Endothelial cell of umbilical vein (primary cell): ENCODE measurements around the gene POLG. TPM values are rescaled to one million over a fixed set of nuclear protein-coding genes. Genes with fewer than 3 reads are reported as not detected.

ENCODE experiments used
- BruUV-seq: library from RNA; stranded (reverse); fragments of 400-500 nt; replicated peaks from 2 replicates; lab custom pipeline; 2021; lab: Mats Ljungman, UMichigan
- CTCF ChIA-PET: fragments of 300-600, 350-600 bp; sonication (Branson Sonifier 250); formaldehyde crosslinking; loops from one replicate; lab custom pipeline; 2021; ENCODE audit warnings: antibody characterized with exemption, inconsistent platforms; lab: Charles Lee
- POLR2A ChIA-PET: fragments of 300-600, 350-600 bp; sonication (Branson Sonifier 250); formaldehyde crosslinking; loops from one replicate; lab custom pipeline; 2021; ENCODE audit warnings: antibody characterized with exemption, inconsistent platforms; lab: Charles Lee
- DNase-seq: peaks from one replicate; pipeline ENCODE4 v3.0.0-alpha.2; 2011; ENCODE audit warnings: low read depth, low spot score
- FAIRE-seq: peaks from 2 replicates; lab custom pipeline; 2011; peaks lifted over from hg19 to GRCh38; lab: Jason Lieb, UNC
- H2AFZ ChIP-seq: 2 replicates; pipeline ENCODE4 v1.6.0; 2012; ENCODE audit warnings: low read depth, low read length, control low read depth, inconsistent platforms
- H3K27ac ChIP-seq: 2 replicates; pipeline ENCODE4 v1.5.1; 2011; ENCODE audit warnings: low read depth, mild to moderate bottlenecking, control low read depth, low read length, moderate library complexity; ENCODE audit not compliant: insufficient read depth
- H3K27me3 ChIP-seq, 2 experiments: 2 replicates each; pipeline versions ENCODE4 v1.6.0 to v1.6.1; 2011; ENCODE audit warnings: low read length in 2 of 2, mixed read lengths in 1 of 2; ENCODE audit not compliant: control insufficient read depth in 2 of 2, insufficient read depth in 2 of 2
- H3K36me3 ChIP-seq, 2 experiments: 2 replicates in 1 of 2; 3 replicates in 1 of 2; pipeline ENCODE4 v1.5.1; 2011; ENCODE audit warnings: low read length in 2 of 2, mild to moderate bottlenecking in 1 of 2, moderate library complexity in 1 of 2; ENCODE audit not compliant: control insufficient read depth in 2 of 2, insufficient read depth in 2 of 2; ENCODE audit errors: extremely low read depth in 1 of 2
- H3K4me1 ChIP-seq: 3 replicates; pipeline ENCODE4 v1.5.1; 2011; ENCODE audit warnings: mild to moderate bottlenecking, low read length; ENCODE audit not compliant: control insufficient read depth, insufficient read depth; ENCODE audit errors: extremely low read depth
- H3K4me2 ChIP-seq: 2 replicates; pipeline ENCODE4 v1.6.1; 2011; ENCODE audit warnings: low read length, control low read depth, mixed read lengths; ENCODE audit not compliant: insufficient read depth
- H3K4me3 ChIP-seq, 3 experiments: fragments of 200-600 bp in 1 of 3; sonication (generic), shearing (Covaris generic) in 1 of 3; replicated peaks in 1 of 3; 2 replicates each; pipeline ENCODE4 v1.5.1; 2011 to 2016; ENCODE audit warnings: control low read depth in 3 of 3, low read length in 3 of 3, mild to moderate bottlenecking in 2 of 3, inconsistent platforms in 1 of 3, low read depth in 1 of 3, moderate library complexity in 1 of 3; ENCODE audit not compliant: insufficient read depth in 1 of 3
- H3K79me2 ChIP-seq: 2 replicates; pipeline ENCODE4 v1.6.0; 2012; ENCODE audit warnings: low read length, inconsistent platforms; ENCODE audit not compliant: control insufficient read depth, insufficient read depth
- H3K9ac ChIP-seq: replicated peaks from 2 replicates; pipeline ENCODE3; 2011; ENCODE audit warnings: low read length, control low read depth; ENCODE audit not compliant: insufficient read depth; ENCODE audit errors: extremely low read depth
- H3K9me1 ChIP-seq: replicated peaks from 3 replicates; pipeline ENCODE4 v1.6.0; 2011; ENCODE audit warnings: mild to moderate bottlenecking, low read length; ENCODE audit not compliant: control insufficient read depth, insufficient read depth; ENCODE audit errors: extremely low read depth
- H3K9me3 ChIP-seq: replicated peaks from 2 replicates; pipeline ENCODE4 v1.5.1; 2012; ENCODE audit warnings: low read length, inconsistent platforms; ENCODE audit not compliant: control insufficient read depth, insufficient read depth
- H4K20me1 ChIP-seq: replicated peaks from 2 replicates; pipeline ENCODE3; 2011; ENCODE audit warnings: mild to moderate bottlenecking, low read length; ENCODE audit not compliant: control insufficient read depth, insufficient read depth; ENCODE audit errors: extremely low read depth
- CTCF ChIP-seq, 2 donors: IDR thresholded peaks; 1 replicate in 1 of 2; 2 replicates in 1 of 2; pipeline ENCODE4 v1.5.1; 2011; ENCODE audit warnings: low read length in 2 of 2, mild to moderate bottlenecking in 2 of 2, moderate library complexity in 2 of 2, control low read depth in 1 of 2, inconsistent platforms in 1 of 2, low read depth in 1 of 2; ENCODE audit not compliant: insufficient read depth in 1 of 2; ENCODE audit errors: extremely low read depth in 1 of 2
- EZH2 ChIP-seq: IDR thresholded peaks from 2 replicates; pipeline ENCODE4 v1.6.1; 2012; ENCODE audit warnings: borderline replicate concordance, low read depth, mild to moderate bottlenecking, moderate library complexity, low read length, inconsistent platforms; ENCODE audit not compliant: severe bottlenecking
- FOS ChIP-seq: IDR thresholded peaks from 2 replicates; pipeline ENCODE4 v1.6.1; 2011; ENCODE audit warnings: mild to moderate bottlenecking, low read length, moderate library complexity, borderline replicate concordance; ENCODE audit not compliant: insufficient read depth
- GATA2 ChIP-seq: IDR thresholded peaks from 2 replicates; pipeline ENCODE4 v1.7.0; 2011; ENCODE audit warnings: low read depth, mild to moderate bottlenecking, moderate library complexity, mixed read lengths, low read length; ENCODE audit not compliant: insufficient read length, insufficient read depth
- JUN ChIP-seq: IDR thresholded peaks from 2 replicates; pipeline ENCODE4 v1.6.1; 2011; ENCODE audit warnings: borderline replicate concordance, low read depth; ENCODE audit not compliant: insufficient read length, insufficient read depth
- MAX ChIP-seq: IDR thresholded peaks from 2 replicates; pipeline ENCODE4 v1.6.1; 2011; ENCODE audit not compliant: insufficient read depth, insufficient read length
- MYC ChIP-seq: IDR thresholded peaks from one replicate; pipeline ENCODE4 v1.6.1; 2011; ENCODE audit warnings: mild to moderate bottlenecking, low read depth, low read length
- POLR2A ChIP-seq: IDR thresholded peaks from 2 replicates; pipeline ENCODE4 v1.6.1; 2012; ENCODE audit warnings: low read depth, mild to moderate bottlenecking, control low read depth, low read length
- POLR2AphosphoS5 ChIP-seq: IDR thresholded peaks from 2 replicates; pipeline ENCODE4 v1.6.1; 2012; ENCODE audit warnings: low read depth, mild to moderate bottlenecking, control low read depth, low read length, moderate library complexity; ENCODE audit not compliant: insufficient read depth
- dilution Hi-C: fragments of 300-500 bp; cut with MboI; formaldehyde crosslinking; loops from one replicate; pipeline ENCODE4 v1.15.0; 2019; ENCODE audit warnings: low sequenced_read_pairs; ENCODE audit not compliant: extremely low pct_ligation_motif_present
- intact Hi-C: fragments of 100-400 bp; cut with micrococcal nuclease; formaldehyde crosslinking; loops from one replicate; pipeline ENCODE4 v1.10.0; 2022
- polyA plus RNA-seq, 4 experiments: library from polyadenylated mRNA; depleted of rRNA in 3 of 4; stranded (reverse) in 3 of 4; unstranded in 1 of 4; fragments of >200 nt; gene quantifications; 2 replicates each; pipeline versions ENCODE4 v1.2.1 to v1.2.3, GENCODE V29; 2011 to 2012; ENCODE audit warnings: missing spikeins in 1 of 4
- total RNA-seq: library from RNA; stranded (reverse); gene quantifications from 2 replicates; pipeline ENCODE4 v1.2.3, GENCODE V29; 2021

Gene POLG
- total and polyA plus RNA-seq, 2 donors (not counting 3 experiments of a cell fraction or from before 2014, with no cell fraction given), result 36.6 to 77.7 TPM

GRCh38 chr15:89317186-89317720 is 17.4 kb downstream of the POLG start:
- H3K9ac ChIP-seq, result no peak overlapping the region
- no peaks in the 10 kb centered on the region for H3K9me1 ChIP-seq
- peak; percentile 45 for DNase-seq
- peaks cover 2% of the 10 kb centered on the region for H3K79me2 ChIP-seq
- CTCF ChIA-PET, result interaction anchor here (0.9 to 2.1 kb wide), 4 partner anchors 10 to 111 kb away, joined by 3 to 7 read pairs (median 5); no protein-coding TSS in a partner anchor
- no TSS peak for BruUV-seq
- H3K36me3 ChIP-seq, result peaks cover 34 to 52% of the 10 kb centered on the region in 2 experiments
- H3K9me3 ChIP-seq, result no peaks in the 10 kb centered on the region
- no peaks in the 10 kb centered on the region for H4K20me1 ChIP-seq
- H3K4me3 ChIP-seq, result no peak overlapping the region
- no peak overlapping the region for H2AFZ ChIP-seq
- H3K27me3 ChIP-seq, result no peaks in the 10 kb centered on the region
- no peak for TF ChIP-seq CTCF (IDR thresholded peaks at IDR 0.05; ENCODE audit: extremely low read depth in 1 of 2, insufficient read depth in 1 of 2, low read depth in 1 of 2, low read length in 2 of 2)
- TF ChIP-seq POLR2AphosphoS5, result peak; percentile 20
- TF ChIP-seq POLR2A, result no peak
- dilution Hi-C loops, result no loop called here
- H3K4me2 ChIP-seq, result no peak overlapping the region
- peak; percentile 44 for FAIRE-seq
- POLR2A ChIA-PET, result no interaction called here
- H3K4me1 ChIP-seq, result peaks cover 27% of the 10 kb centered on the region
- H3K27ac ChIP-seq, result peak overlapping the region; percentile 25
- intact Hi-C loops, result no loop called here

- Histone ChIP-seq H3K4me1 (peaks cover 27% of the 10 kb centered on the region), H4K20me1 (no peaks in the 10 kb centered on the region), H3K9ac (no peak overlapping the region), H3K27ac (no peak overlapping the region), H3K9me1 (no peaks in the 10 kb centered on the region), H3K4me3 (no peak overlapping the region), H3K9me3 (no peaks in the 10 kb centered on the region), H3K36me3 (peaks cover 30 to 45% of the 10 kb centered on the region in 2 experiments), H3K27me3 (no peaks in the 10 kb centered on the region), H3K79me2 (no peaks in the 10 kb centered on the region), H2AFZ (no peak overlapping the region), H3K4me2 (no peak overlapping the region)
- FAIRE-seq, result no peak
- intact Hi-C loops, result no loop called here
- BruUV-seq, result TSS peak; percentile 58
- CTCF ChIA-PET, result interaction anchor here (0.8 to 2.4 kb wide), 4 partner anchors 10 to 110 kb away, joined by 3 to 6 read pairs (median 5); no protein-coding TSS in a partner anchor
- no peak for TF ChIP-seq MYC
- no peak for TF ChIP-seq EZH2
- TF ChIP-seq MAX, result no peak
- TF ChIP-seq JUN, result no peak
- no peak for TF ChIP-seq POLR2AphosphoS5
- TF ChIP-seq POLR2A, result no peak
- TF ChIP-seq FOS, result no peak
- TF ChIP-seq GATA2, result no peak
- TF ChIP-seq CTCF (IDR thresholded peaks at IDR 0.05; ENCODE audit: extremely low read depth in 1 of 2, insufficient read depth in 1 of 2, low read depth in 1 of 2, low read length in 2 of 2), result no peak
- dilution Hi-C loops, result no loop called here
- POLR2A ChIA-PET, result interaction anchor here (0.6 kb wide), 1 partner anchor 13 kb away, joined by 3 read pairs; no protein-coding TSS in a partner anchor
- no peak for DNase-seq
These were observed 18.1 kb downstream of the POLG start for GRCh38 chr15:89316504-89316903.
